Measurements from ENCODE around the gene PGLYRP4. TPM values are rescaled to one million over a fixed set of nuclear protein-coding genes. Genes with fewer than 3 reads are reported as not detected.

Gene PGLYRP4
- total RNA-seq, 4 donors from 2014 or later = not detected

GRCh38 chr1:153395776-153396175 lies 47.1 kb upstream of the PGLYRP4 start:
- Histone ChIP-seq H3K4me3 (no peak overlapping the region), H3K36me3 (no peaks in the 10 kb centered on the region), H3K27ac (peak overlapping the region in 1 of 4 donors; percentile 73), H3K9me3 (no peaks in the 10 kb centered on the region), H3K27me3 (no peaks in the 10 kb centered on the region), H3K4me1 (peaks cover 8 to 25% of the 10 kb centered on the region in 2 donors)
- ATAC-seq = no peak
- no peak for DNase-seq
- in situ Hi-C loops (cut with MboI; ENCODE audit: low sequenced_read_pairs in 4 of 4) = no loop called here
- TF ChIP-seq CTCF (IDR thresholded peaks at IDR 0.05 in 4 of 5, conservative IDR thresholded peaks at IDR 0.05 in 1 of 5) = no peak
- TF ChIP-seq POLR2A (IDR thresholded peaks at IDR 0.05) = no peak
- intact Hi-C loops (cut with DNase I; ENCODE audit: low total_unique reads) = loop anchor here (1.0 to 2.0 kb wide), 2 partner anchors 95 to 171 kb away; no protein-coding TSS in a partner anchor

GRCh38 chr1:153395136-153395685 lies 46.6 kb upstream of the PGLYRP4 start:
- Histone ChIP-seq H3K27me3 (no peaks in the 10 kb centered on the region), H3K36me3 (no peaks in the 10 kb centered on the region), H3K27ac (peak overlapping the region in 2 of 4 donors; percentile 44 to 73), H3K4me3 (no peak overlapping the region), H3K9me3 (no peaks in the 10 kb centered on the region), H3K4me1 (peaks cover 13 to 31% of the 10 kb centered on the region in 2 donors)
- TF ChIP-seq POLR2A (IDR thresholded peaks at IDR 0.05) = no peak
- DNase-seq (peak; percentile 82 to 83), ATAC-seq (peak; percentile 89 to 90)
- intact Hi-C loops (cut with DNase I; ENCODE audit: low total_unique reads) (loop anchor here (1.0 to 2.0 kb wide), 2 partner anchors 96 to 171 kb away; no protein-coding TSS in a partner anchor), in situ Hi-C loops (cut with MboI; ENCODE audit: low sequenced_read_pairs in 4 of 4) (no loop called here)

GRCh38 chr1:153394391-153394790 lies 45.8 kb upstream of the PGLYRP4 start:
- no peak for TF ChIP-seq POLR2A (IDR thresholded peaks at IDR 0.05)
- TF ChIP-seq CTCF (IDR thresholded peaks at IDR 0.05 in 4 of 5, conservative IDR thresholded peaks at IDR 0.05 in 1 of 5) = no peak
- H3K36me3 ChIP-seq = no peaks in the 10 kb centered on the region
- H3K9me3 ChIP-seq = no peaks in the 10 kb centered on the region
- H3K27me3 ChIP-seq = no peaks in the 10 kb centered on the region
- H3K4me1 ChIP-seq = peaks cover 13 to 32% of the 10 kb centered on the region in 2 donors
- DNase-seq = no peak
- in situ Hi-C loops (cut with MboI; ENCODE audit: low sequenced_read_pairs in 4 of 4) = no loop called here
- no peak for ATAC-seq
- no peak overlapping the region for H3K4me3 ChIP-seq
- H3K27ac ChIP-seq = no peak overlapping the region
- intact Hi-C loops (cut with DNase I; ENCODE audit: low total_unique reads) = loop anchor here (2.0 to 5.0 kb wide), 2 partner anchors 37 to 96 kb away; partner anchors contain the start of gene S100A9

GRCh38 chr1:153393926-153394325 lies 45.3 kb upstream of the PGLYRP4 start:
- Histone ChIP-seq H3K27me3 (no peaks in the 10 kb centered on the region), H3K36me3 (no peaks in the 10 kb centered on the region), H3K27ac (no peak overlapping the region), H3K4me1 (peaks cover 13 to 32% of the 10 kb centered on the region in 2 donors), H3K4me3 (no peak overlapping the region), H3K9me3 (no peaks in the 10 kb centered on the region)
- TF ChIP-seq POLR2A (IDR thresholded peaks at IDR 0.05) = no peak
- TF ChIP-seq CTCF (IDR thresholded peaks at IDR 0.05 in 4 of 5, conservative IDR thresholded peaks at IDR 0.05 in 1 of 5) = no peak
- in situ Hi-C loops (cut with MboI; ENCODE audit: low sequenced_read_pairs in 4 of 4) (no loop called here), intact Hi-C loops (cut with DNase I; ENCODE audit: low total_unique reads) (loop anchor here (2.0 to 5.0 kb wide), 2 partner anchors 37 to 97 kb away; partner anchors contain the start of gene S100A9)
- no peak for ATAC-seq
- DNase-seq = no peak

GRCh38 chr1:153392822-153393221 lies 44.2 kb upstream of the PGLYRP4 start:
- H3K9me3 ChIP-seq = no peaks in the 10 kb centered on the region
- no peak for ATAC-seq
- TF ChIP-seq CTCF (IDR thresholded peaks at IDR 0.05 in 4 of 5, conservative IDR thresholded peaks at IDR 0.05 in 1 of 5) (no peak), POLR2A (IDR thresholded peaks at IDR 0.05) (no peak)
- no peaks in the 10 kb centered on the region for H3K36me3 ChIP-seq
- DNase-seq = no peak
- no peak overlapping the region for H3K27ac ChIP-seq
- no peaks in the 10 kb centered on the region for H3K27me3 ChIP-seq
- H3K4me3 ChIP-seq = no peak overlapping the region
- intact Hi-C loops (cut with DNase I; ENCODE audit: low total_unique reads) = loop anchor here (5.0 kb wide), 1 partner anchor 36 kb away; the partner anchor contains the start of gene S100A9
- H3K4me1 ChIP-seq = peaks cover 13 to 32% of the 10 kb centered on the region in 2 donors
- in situ Hi-C loops (cut with MboI; ENCODE audit: low sequenced_read_pairs in 4 of 4) = no loop called here

All from gastrocnemius medialis (tissue), 4 donors.